Memory B cell (primary cell): ENCODE results near the gene FGA.

Source experiments
- ATAC-seq: fragments of 150-1000 bp; cut with Tn5 transposase; 2 replicates; pipeline ENCODE4 v1.10.0; 2021; ENCODE audit warnings: low read depth, mild to moderate bottlenecking, moderate library complexity
- DNase-seq, 2 donors: peaks; one replicate each; pipeline ENCODE4 v3.0.0; 2022; ENCODE audit warnings: low spot score in 2 of 2
- H3K27ac Mint-ChIP-seq: one replicate; pipeline ENCODE4 v1.8.0; 2022; ENCODE audit warnings: mild to moderate bottlenecking, moderate library complexity, mixed read lengths
- H3K27me3 Mint-ChIP-seq: one replicate; pipeline ENCODE4 v1.8.0; 2022; ENCODE audit warnings: mixed read lengths
- H3K36me3 Mint-ChIP-seq: one replicate; pipeline ENCODE4 v1.8.0; 2022; ENCODE audit warnings: mild to moderate bottlenecking, mixed read lengths
- H3K4me1 Mint-ChIP-seq: one replicate; pipeline ENCODE4 v1.8.0; 2022; ENCODE audit warnings: mixed read lengths
- H3K4me3 Mint-ChIP-seq: one replicate; pipeline ENCODE4 v1.8.0; 2022; ENCODE audit warnings: mild to moderate bottlenecking, moderate library complexity, mixed read lengths
- H3K9me3 Mint-ChIP-seq: one replicate; pipeline ENCODE4 v1.8.0; 2022; ENCODE audit warnings: mixed read lengths

The FGA gene

GRCh38 chr4:154559494-154560418 lies 30.8 kb downstream of the FGA start:
- ATAC-seq (peak; percentile 38), DNase-seq (no peak)
- no peaks in the 10 kb centered on the region for H3K36me3 Mint-ChIP-seq
- no peaks in the 10 kb centered on the region for H3K9me3 Mint-ChIP-seq
- no peak overlapping the region for H3K4me3 Mint-ChIP-seq
- peaks cover 3% of the 10 kb centered on the region for H3K4me1 Mint-ChIP-seq
- no peak overlapping the region for H3K27ac Mint-ChIP-seq
- peaks cover 3% of the 10 kb centered on the region for H3K27me3 Mint-ChIP-seq

GRCh38 chr4:154559141-154559493 lies 31.4 kb downstream of the FGA start:
- DNase-seq (no peak), ATAC-seq (no peak)
- H3K4me3 Mint-ChIP-seq: no peak overlapping the region
- H3K27ac Mint-ChIP-seq: no peak overlapping the region
- H3K36me3 Mint-ChIP-seq: no peaks in the 10 kb centered on the region
- H3K9me3 Mint-ChIP-seq: no peaks in the 10 kb centered on the region
- H3K4me1 Mint-ChIP-seq: peaks cover 3% of the 10 kb centered on the region
- H3K27me3 Mint-ChIP-seq: peaks cover 3% of the 10 kb centered on the region

- DNase-seq (peak; percentile 57 to 64), ATAC-seq (peak; percentile 51)
- Mint-ChIP-seq H3K27ac (no peak overlapping the region), H3K9me3 (no peaks in the 10 kb centered on the region), H3K27me3 (peaks cover 3% of the 10 kb centered on the region), H3K4me1 (peaks cover 9% of the 10 kb centered on the region), H3K4me3 (no peak overlapping the region), H3K36me3 (peaks cover 4% of the 10 kb centered on the region)
Measured at GRCh38 chr4:154551872-154552686, 38.5 kb downstream of the FGA start.

- H3K4me3 Mint-ChIP-seq: peak within 1 kb of the TSS; percentile 91
- H3K4me1 Mint-ChIP-seq: peaks cover 9% of the 10 kb centered on the region
- H3K27me3 Mint-ChIP-seq: peaks cover 1% of the 10 kb centered on the region
- ATAC-seq (peak; percentile 97), DNase-seq (peak; percentile 96 to 98)
- H3K27ac Mint-ChIP-seq: peak within 1 kb of the TSS; percentile 92
- H3K36me3 Mint-ChIP-seq: peaks cover 4% of the 10 kb centered on the region
- no peaks in the 10 kb centered on the region for H3K9me3 Mint-ChIP-seq
Measured at GRCh38 chr4:154549894-154550790, 40.4 kb downstream of the FGA start, which contains the start of gene PLRG1. TSS of gene PLRG1 (minus strand) at chr4:154550400. CDS start at chr4:154550308, 92 bp downstream.

GRCh38 chr4:154545689-154546088 lies 44.9 kb downstream of the FGA start:
- no peaks in the 10 kb centered on the region for H3K27me3 Mint-ChIP-seq
- no peak overlapping the region for H3K4me3 Mint-ChIP-seq
- H3K27ac Mint-ChIP-seq: no peak overlapping the region
- no peak for ATAC-seq
- no peak for DNase-seq
- peaks cover 2% of the 10 kb centered on the region for H3K9me3 Mint-ChIP-seq
- H3K36me3 Mint-ChIP-seq: peaks cover 15% of the 10 kb centered on the region
- H3K4me1 Mint-ChIP-seq: peaks cover 9% of the 10 kb centered on the region

- Mint-ChIP-seq H3K4me1 (peaks cover 2% of the 10 kb centered on the region), H3K36me3 (peaks cover 24% of the 10 kb centered on the region)
Measured at GRCh38 chr4:154542271-154542879, 48.2 kb downstream of the FGA start.

More at GRCh38 chr4:154542271-154542879, 48.2 kb downstream of the FGA start:
- ATAC-seq (no peak), DNase-seq (no peak)
- no peaks in the 10 kb centered on the region for H3K27me3 Mint-ChIP-seq
- no peak overlapping the region for H3K4me3 Mint-ChIP-seq
- H3K9me3 Mint-ChIP-seq: peaks cover 2% of the 10 kb centered on the region
- no peak overlapping the region for H3K27ac Mint-ChIP-seq
